ENCODE results near the gene CLDN20.

DNA sequence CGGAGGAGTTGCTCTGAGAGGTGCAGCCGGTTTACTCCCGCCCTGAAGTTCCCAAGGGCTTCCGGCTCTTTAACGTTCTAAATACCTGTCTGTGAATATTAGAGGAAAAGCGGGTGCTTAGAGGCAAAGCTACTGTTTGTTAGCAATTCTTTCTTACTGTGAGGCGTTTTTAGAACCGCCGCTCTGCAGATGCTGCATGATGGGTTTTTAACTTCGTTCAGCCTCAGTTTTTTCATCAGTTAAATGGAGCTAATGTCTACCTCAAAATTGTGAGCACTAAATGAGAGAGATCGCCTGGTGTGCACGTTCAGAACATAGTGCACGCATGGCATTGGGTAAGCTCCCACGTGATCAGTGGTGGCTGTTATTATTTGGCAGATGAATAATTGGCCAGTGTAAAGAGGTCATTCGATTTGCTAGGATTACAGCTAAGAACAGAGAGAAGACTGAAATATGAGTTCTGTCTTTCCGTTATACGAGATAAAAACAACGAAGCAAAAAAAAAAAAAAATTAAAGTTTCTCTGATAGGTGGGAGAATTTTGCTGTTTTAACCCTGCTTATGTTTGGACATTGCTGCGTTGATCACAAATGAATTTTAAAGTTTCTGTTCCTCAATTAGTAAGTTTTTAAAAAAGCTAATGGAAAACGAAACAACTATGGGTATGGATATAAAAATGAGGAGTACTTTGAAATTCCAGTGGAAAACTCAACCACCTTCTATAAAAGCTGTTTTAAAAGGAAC, 51.1 kb downstream of the CLDN20 start:
- TF ChIP-seq, protein P1, sequence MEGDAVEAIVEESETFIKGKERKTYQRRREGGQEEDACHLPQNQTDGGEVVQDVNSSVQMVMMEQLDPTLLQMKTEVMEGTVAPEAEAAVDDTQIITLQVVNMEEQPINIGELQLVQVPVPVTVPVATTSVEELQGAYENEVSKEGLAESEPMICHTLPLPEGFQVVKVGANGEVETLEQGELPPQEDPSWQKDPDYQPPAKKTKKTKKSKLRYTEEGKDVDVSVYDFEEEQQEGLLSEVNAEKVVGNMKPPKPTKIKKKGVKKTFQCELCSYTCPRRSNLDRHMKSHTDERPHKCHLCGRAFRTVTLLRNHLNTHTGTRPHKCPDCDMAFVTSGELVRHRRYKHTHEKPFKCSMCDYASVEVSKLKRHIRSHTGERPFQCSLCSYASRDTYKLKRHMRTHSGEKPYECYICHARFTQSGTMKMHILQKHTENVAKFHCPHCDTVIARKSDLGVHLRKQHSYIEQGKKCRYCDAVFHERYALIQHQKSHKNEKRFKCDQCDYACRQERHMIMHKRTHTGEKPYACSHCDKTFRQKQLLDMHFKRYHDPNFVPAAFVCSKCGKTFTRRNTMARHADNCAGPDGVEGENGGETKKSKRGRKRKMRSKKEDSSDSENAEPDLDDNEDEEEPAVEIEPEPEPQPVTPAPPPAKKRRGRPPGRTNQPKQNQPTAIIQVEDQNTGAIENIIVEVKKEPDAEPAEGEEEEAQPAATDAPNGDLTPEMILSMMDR (IDR thresholded peaks at IDR 0.05), result no peak
- no peak for TF ChIP-seq POLR2A (IDR thresholded peaks at IDR 0.05)

All from lower leg skin (tissue), 3 donors.